Measurements from ENCODE around the gene ESYT3.
"Not testable (repeated sequence)": the region's sequence is repeated elsewhere in the genome, so short reads cannot be mapped to it uniquely, and the experiment has no call there.

The ESYT3 gene

DNA sequence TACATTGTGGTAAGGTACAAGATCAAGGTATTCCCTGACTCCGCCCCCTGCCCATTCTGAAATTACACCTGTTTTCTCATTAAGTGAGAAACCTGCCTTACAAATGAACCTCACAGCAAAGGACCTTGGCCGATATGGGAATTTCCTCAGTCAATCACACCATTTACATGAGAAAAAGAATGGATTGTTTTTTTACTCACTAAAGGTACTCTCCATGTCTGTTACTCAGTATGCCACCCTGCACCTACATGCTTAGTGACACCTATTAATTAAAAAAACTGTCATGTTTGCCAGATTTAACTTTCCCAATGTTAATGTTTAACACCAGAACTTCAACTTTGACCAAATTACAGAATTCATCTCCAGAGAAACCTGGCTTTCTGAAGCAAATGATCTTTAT is 62.0 kb downstream of the ESYT3 start:
- Mint-ChIP-seq H3K27me3 (no peaks in the 10 kb centered on the region), H3K4me3 (no peak overlapping the region), H3K36me3 (ENCODE audit: low read depth) (peaks cover 19% of the 10 kb centered on the region), H3K27ac (no peak overlapping the region), H3K4me1 (ENCODE audit: low read depth) (no peaks in the 10 kb centered on the region), H3K9me3 (peaks cover 7% of the 10 kb centered on the region)

DNA sequence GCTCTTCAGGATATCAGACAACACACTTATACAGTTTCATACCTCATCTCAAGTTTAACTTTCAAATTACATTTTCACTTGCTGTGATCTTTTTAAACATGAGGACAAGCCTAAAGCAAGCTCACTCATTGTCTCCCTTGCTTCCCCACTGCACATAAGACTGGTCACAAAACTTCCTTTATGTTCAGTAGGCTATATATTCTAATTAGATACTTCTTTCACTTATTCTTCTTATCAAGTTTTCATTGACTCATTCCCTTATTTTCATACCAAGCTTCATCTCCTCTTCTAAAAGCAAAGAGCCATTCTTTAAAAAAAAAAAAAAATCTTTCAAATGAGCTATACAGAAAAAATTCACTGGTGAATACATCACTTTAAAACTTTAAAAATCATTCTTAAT is 62.6 kb downstream of the ESYT3 start:
- Mint-ChIP-seq H3K4me3 (no peak overlapping the region), H3K27me3 (no peaks in the 10 kb centered on the region), H3K9me3 (peaks cover 3% of the 10 kb centered on the region), H3K4me1 (ENCODE audit: low read depth) (no peaks in the 10 kb centered on the region), H3K36me3 (ENCODE audit: low read depth) (peaks cover 19% of the 10 kb centered on the region), H3K27ac (no peak overlapping the region)

DNA sequence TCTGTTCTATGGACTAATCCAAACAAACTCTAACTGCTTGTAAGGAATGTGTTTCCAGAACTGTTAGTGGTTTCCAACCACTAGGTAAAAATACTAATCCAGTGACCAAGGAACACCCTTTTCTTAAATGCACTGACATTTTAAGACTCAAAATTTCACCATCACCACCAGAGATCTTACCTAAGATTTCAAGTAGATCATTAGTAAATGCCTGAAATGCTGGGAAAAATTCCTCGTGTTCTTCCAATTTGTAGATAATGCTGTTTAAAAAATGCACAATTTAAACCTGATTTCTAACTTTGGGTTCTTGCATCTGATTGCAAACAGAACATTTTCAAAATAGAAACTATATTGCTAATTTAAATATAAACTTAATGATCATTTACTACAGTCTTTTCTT is 63.4 kb downstream of the ESYT3 start:
- Mint-ChIP-seq H3K4me3 (no peak overlapping the region), H3K27me3 (no peaks in the 10 kb centered on the region), H3K36me3 (ENCODE audit: low read depth) (peaks cover 19% of the 10 kb centered on the region), H3K9me3 (no peaks in the 10 kb centered on the region), H3K4me1 (ENCODE audit: low read depth) (no peaks in the 10 kb centered on the region), H3K27ac (no peak overlapping the region)

DNA sequence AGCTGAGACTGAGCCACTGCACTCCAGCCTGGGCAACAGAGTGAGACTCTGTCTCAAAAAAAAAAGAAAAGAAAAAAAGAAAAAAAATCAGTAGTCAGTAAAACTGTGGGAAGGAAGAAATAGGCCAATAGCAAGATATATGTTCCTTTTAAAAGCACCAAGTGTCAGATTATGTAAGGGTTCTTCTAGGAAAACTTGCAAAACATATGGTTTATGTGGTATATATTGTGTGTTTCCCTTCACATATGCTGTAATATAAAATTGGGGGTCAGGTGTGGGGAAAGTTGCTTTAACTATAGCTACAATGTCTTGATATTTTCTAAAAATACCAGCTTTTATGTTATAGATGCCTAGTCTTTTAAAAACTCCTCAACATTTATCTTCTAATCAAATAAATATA is 64.6 kb downstream of the ESYT3 start:
- Mint-ChIP-seq H3K27ac (no peak overlapping the region), H3K36me3 (ENCODE audit: low read depth) (peaks cover 15% of the 10 kb centered on the region), H3K4me1 (ENCODE audit: low read depth) (no peaks in the 10 kb centered on the region), H3K9me3 (no peaks in the 10 kb centered on the region), H3K27me3 (no peaks in the 10 kb centered on the region), H3K4me3 (no peak overlapping the region)

DNA sequence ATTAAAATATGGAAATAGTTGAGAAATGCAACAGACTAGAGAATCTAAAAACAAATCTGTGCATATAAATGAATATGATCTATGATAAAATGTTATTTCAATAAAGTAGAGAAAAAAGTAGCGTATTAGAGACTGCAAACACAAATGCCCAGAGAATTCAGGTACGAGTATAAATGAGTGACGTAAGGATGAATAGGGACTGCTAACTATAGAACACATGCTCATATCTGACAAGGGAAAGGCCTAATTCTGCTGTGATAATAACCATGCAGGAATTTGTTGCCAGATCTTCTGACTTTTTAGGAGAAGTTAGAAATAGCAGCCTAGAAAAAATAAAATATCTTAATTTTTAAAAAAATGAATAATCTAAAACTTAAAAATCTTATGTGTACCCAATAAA is 73.1 kb downstream of the ESYT3 start:
- Mint-ChIP-seq H3K27me3 (no peaks in the 10 kb centered on the region), H3K9me3 (no peaks in the 10 kb centered on the region), H3K27ac (no peak overlapping the region), H3K36me3 (ENCODE audit: low read depth) (peaks cover 13% of the 10 kb centered on the region), H3K4me1 (ENCODE audit: low read depth) (no peaks in the 10 kb centered on the region), H3K4me3 (no peak overlapping the region)

DNA sequence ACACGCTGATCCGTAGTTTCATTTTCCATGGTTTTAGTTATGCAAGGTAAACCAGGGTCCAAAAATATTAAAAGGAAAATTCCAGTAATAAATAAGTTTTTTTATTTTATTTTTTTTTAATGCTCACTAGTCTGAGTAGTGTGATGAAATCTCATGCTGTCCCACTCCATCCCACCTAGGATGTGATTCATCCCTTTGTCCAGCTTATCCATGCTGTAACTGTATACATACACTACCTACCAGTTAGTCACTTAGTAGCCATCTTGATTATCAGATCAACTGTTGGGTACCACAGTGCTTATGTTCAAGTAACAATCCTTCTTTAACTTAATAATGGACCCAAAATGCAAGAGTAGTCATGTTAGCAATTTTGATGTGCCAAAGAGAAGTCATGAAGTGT is 75.2 kb downstream of the ESYT3 start:
- no peaks in the 10 kb centered on the region for H3K27me3 Mint-ChIP-seq
- H3K4me1 Mint-ChIP-seq (ENCODE audit: low read depth), result peaks cover 4% of the 10 kb centered on the region
- no peak overlapping the region for H3K27ac Mint-ChIP-seq
- H3K9me3 Mint-ChIP-seq, result no peaks in the 10 kb centered on the region
- no peak overlapping the region for H3K4me3 Mint-ChIP-seq
- H3K36me3 Mint-ChIP-seq (ENCODE audit: low read depth), result peaks cover 9% of the 10 kb centered on the region

DNA sequence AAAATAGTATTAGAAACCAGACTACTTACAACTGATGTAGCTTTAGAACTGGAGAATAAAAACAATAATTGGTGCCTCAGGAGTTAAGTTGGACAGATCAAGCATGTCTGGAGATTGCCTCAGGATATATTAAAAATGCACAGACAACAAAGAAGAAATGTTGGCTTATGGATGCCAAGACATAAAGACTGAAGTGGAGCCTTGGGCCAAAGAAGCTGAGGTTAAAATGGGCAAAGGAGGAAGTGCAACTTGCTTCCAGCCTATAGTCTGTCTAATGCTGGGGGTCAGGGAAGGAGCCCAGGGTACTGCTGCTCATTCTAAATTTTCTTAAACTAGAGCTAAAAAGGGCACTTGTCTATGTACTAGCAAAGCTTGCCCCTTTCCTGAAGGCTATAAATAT is 77.5 kb downstream of the ESYT3 start:
- H3K4me3 Mint-ChIP-seq, result no peak overlapping the region
- H3K27me3 Mint-ChIP-seq, result no peaks in the 10 kb centered on the region
- H3K36me3 Mint-ChIP-seq (ENCODE audit: low read depth), result peaks cover 21% of the 10 kb centered on the region
- H3K27ac Mint-ChIP-seq, result no peak overlapping the region
- H3K4me1 Mint-ChIP-seq (ENCODE audit: low read depth), result peaks cover 4% of the 10 kb centered on the region
- H3K9me3 Mint-ChIP-seq, result no peaks in the 10 kb centered on the region

DNA sequence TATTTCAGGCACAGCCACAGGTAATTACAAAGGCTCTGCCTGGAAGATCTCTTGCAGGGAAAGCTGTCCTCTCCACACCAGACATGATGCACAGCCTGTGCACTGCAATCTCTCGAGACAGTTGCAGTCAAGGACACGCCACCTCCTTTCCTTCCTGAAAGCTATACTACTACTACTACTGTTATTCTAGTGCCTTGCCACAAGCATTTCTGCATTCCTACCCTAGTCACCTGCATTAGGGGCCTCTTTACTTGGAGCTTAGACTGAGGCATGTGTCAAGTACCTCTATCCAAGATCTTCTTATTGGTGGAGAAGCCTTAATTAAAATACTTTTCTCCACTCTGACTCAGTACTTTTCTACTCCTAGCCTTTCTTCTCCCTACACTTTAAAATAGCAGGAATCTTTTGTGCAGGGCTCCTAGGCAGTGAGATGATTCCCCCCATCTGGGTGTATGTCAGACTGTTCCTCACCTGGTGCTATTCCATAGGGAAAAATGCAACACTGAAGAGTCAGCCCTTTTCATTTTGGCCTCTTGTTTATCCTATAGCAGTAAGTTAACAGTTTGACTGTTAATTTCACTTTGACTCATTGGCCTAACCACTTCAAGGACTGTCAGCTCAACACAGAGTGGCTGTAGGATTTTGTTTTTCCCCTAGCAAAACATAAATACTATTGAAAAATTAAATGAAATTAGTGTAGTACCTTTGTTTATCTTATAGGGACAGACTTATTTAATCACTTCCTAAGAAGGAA is 78.9 kb downstream of the ESYT3 start:
- Mint-ChIP-seq H3K9me3 (peaks cover 1% of the 10 kb centered on the region), H3K27me3 (no peaks in the 10 kb centered on the region), H3K27ac (no peak overlapping the region)

DNA sequence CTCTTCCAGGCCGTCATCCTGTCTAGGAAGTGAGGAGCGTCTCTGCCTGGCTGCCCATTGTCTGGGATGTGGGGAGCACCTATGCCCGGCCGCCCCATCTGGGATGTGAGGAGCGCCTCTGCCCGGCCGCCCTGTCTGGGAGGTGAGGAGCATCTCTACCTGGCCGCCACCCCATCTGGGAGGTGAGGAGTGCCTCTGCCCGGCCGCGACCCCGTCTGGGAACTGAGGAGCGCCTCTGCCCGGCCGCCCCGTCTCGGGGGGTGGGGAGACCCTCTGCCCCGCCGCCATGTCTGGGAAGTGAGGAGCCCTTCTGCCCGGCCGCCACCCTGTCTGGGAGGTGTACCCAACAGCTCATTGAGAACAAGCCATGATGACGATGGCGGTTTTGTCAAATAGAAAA is 87.0 kb downstream of the ESYT3 start:
- H3K4me3 Mint-ChIP-seq; H3K27me3 Mint-ChIP-seq; H3K27ac Mint-ChIP-seq; H3K9me3 Mint-ChIP-seq; H3K4me1 Mint-ChIP-seq (ENCODE audit: low read depth): not testable (repeated sequence)
- peaks cover 46% of the 10 kb centered on the region for H3K36me3 Mint-ChIP-seq (ENCODE audit: low read depth)

More for the DNA sequence above, 78.9 kb downstream of the ESYT3 start:
- H3K4me3 Mint-ChIP-seq, result no peak overlapping the region
- peaks cover 21% of the 10 kb centered on the region for H3K36me3 Mint-ChIP-seq (ENCODE audit: low read depth)
- H3K4me1 Mint-ChIP-seq (ENCODE audit: low read depth), result peaks cover 4% of the 10 kb centered on the region

All from stimulated activated naive CD8-positive, alpha-beta T cell treated with anti-CD3 and anti-CD28 coated beads, Interleukin-15, Interleukin-2, amounts not matched to agents 100 ng/mL and 50 ng/mL, for 24 hours (primary cell).